ENCODE measurements around the gene NALF2.
A peak's percentile ranks its signal among the peaks of the same experiment; 100 is the strongest.

NALF2 gene

DNA sequence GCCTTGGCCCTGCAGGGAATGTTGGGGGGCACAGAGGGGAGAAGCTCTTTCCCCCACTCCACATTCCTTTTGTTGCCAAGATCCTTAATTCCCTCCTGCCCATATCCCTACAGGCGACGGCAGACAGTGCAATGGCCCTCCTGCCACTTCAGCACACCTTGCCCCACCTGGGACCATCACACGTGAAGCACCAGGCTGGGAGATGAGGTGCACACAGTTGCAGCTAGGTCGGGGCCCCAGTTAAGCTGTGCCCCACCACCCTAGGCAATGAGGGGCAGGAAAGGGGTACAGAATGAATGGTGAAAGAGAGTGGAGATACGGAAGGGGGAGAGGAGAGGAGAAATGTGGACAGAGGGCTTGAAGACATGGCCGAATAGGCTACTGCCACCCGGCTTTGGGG lies 26.2 kb downstream of the NALF2 start:
- DNase-seq: no peak

- DNase-seq: no peak
Measured at GRCh38 chrX:69531031-69531755, 27.1 kb downstream of the NALF2 start.

DNA sequence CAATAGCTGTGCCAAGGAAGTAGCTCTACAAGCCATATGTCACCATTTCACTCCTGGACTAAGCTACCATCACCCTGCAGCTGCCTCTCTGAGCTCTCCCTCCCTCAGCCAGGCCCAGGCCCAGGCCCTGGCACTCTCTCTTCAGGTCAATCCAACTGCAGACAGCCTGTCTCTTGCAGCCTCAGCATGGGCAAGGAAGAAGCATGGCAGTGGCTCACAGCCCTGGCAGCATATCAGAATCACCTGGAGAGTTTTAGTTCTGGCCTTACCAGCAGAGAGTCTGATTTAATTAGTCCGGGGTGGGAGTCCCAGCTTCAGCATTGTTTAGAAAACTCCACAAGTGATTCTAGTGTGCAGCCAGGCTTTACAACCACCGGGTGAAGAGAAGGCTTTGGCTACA lies 31.5 kb downstream of the NALF2 start:
- DNase-seq: peak; percentile 79

DNA sequence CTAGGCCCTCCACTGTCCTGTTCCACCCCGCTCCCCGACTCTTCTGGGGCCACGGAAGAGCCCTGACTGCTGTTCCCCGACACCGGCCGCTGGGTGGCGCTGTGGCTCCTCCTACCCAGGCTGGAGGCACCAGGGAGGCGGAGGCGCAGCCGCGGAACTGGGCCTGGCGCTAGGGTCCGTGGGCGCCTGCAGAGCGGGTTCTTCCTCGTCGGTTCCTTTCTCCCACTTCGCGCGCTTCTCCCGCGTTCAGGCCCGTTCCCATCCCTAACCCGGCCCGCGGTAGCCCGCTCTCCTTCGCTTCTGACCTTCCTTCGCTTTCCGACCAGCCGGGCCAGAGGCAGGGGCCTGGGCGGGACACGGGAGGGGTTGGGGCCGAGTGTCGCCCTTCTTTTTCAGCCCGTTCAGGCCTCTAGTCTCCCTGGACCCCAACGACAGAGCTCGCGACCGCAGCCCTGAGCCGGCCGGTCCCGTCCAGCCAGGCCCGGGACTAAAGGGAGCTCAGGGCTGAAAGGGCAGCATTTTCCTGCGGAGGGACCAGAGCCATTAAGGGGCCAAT lies 34.3 kb downstream of the NALF2 start:
- DNase-seq: no peak

DNA sequence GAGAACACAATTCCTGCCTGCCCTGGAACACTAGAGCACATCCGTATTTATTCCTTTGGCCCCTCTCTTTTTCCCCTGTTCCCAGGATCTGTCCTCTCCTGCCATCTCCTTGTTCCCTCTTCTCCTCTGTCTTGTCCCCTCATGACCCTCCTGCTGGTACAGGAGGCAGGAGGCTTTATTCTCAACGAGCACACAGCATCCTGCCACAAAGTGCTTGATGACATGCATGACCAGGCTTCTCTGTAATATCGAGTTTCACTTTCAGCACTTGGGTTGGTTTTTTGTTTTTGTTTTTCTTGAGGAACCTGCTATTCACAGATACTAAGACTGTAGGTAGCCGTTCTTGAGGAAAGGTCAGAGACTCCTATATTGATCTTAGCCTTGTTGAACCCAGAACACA lies 35.3 kb downstream of the NALF2 start:
- no peak for DNase-seq

- no peak for DNase-seq
Measured at GRCh38 chrX:69541956-69542355, 37.8 kb downstream of the NALF2 start.

- no peak for DNase-seq
Measured at GRCh38 chrX:69543572-69543971, 39.4 kb downstream of the NALF2 start.

GRCh38 chrX:69546417-69546816 lies 42.3 kb downstream of the NALF2 start:
- no peak for DNase-seq

GRCh38 chrX:69546978-69547377 lies 42.9 kb downstream of the NALF2 start:
- no peak for DNase-seq

- DNase-seq: no peak
Measured at GRCh38 chrX:69551421-69552009, 47.4 kb downstream of the NALF2 start.

GRCh38 chrX:69552512-69552911 lies 48.4 kb downstream of the NALF2 start:
- no peak for DNase-seq

Measured in NCI-H446 treated with DMSO at 0.1 percent for 48 hours (cell line).